ENCODE data around the gene NAGPA. TPM values are rescaled to one million over a fixed set of nuclear protein-coding genes. Genes with fewer than 3 reads are reported as not detected.

Gene NAGPA
- total RNA-seq, 2 experiments from 2014 or later: 15.6 TPM

GRCh38 chr16:5036228-5037156 is 2.8 kb upstream of the NAGPA start:
- no peaks in the 10 kb centered on the region for H3K9me3 Mint-ChIP-seq (ENCODE audit: insufficient read depth)
- ChIA-PET POLR2A (no interaction called here), CTCF (interaction anchor here (1.1 kb wide), 1 partner anchor 100 kb away, joined by 3 read pairs; no protein-coding TSS in a partner anchor)
- ATAC-seq (no peak), DNase-seq (no peak)
- H3K36me3 Mint-ChIP-seq (ENCODE audit: low read depth): no peaks in the 10 kb centered on the region
- no peak overlapping the region for H3K4me3 Mint-ChIP-seq
- no peak overlapping the region for H3K27ac Mint-ChIP-seq
- H3K27me3 Mint-ChIP-seq (ENCODE audit: low read depth): no peaks in the 10 kb centered on the region
- H3K4me1 Mint-ChIP-seq (ENCODE audit: low read depth): peaks cover 20% of the 10 kb centered on the region

GRCh38 chr16:5035909-5036227 is 2.1 kb upstream of the NAGPA start:
- POLR2A ChIA-PET: no interaction called here
- Mint-ChIP-seq H3K4me1 (ENCODE audit: low read depth) (peaks cover 20% of the 10 kb centered on the region), H3K4me3 (no peak overlapping the region), H3K27me3 (ENCODE audit: low read depth) (no peaks in the 10 kb centered on the region), H3K9me3 (ENCODE audit: insufficient read depth) (no peaks in the 10 kb centered on the region), H3K36me3 (ENCODE audit: low read depth) (no peaks in the 10 kb centered on the region), H3K27ac (no peak overlapping the region)
- ATAC-seq: no peak
- CTCF ChIA-PET: interaction anchor here (1.1 kb wide), 1 partner anchor 100 kb away, joined by 3 read pairs; no protein-coding TSS in a partner anchor
- no peak for DNase-seq

- H3K27ac Mint-ChIP-seq: peak overlapping the region; percentile 86
- H3K9me3 Mint-ChIP-seq (ENCODE audit: insufficient read depth): no peaks in the 10 kb centered on the region
- no peak for DNase-seq
- POLR2A ChIA-PET: interaction anchor here (0.6 to 3.9 kb wide), 5 partner anchors 12 to 357 kb away, joined by 3 to 18 read pairs (median 3); partner anchors contain the start of gene ALG1
- no peaks in the 10 kb centered on the region for H3K36me3 Mint-ChIP-seq (ENCODE audit: low read depth)
- ATAC-seq: no peak
- H3K27me3 Mint-ChIP-seq (ENCODE audit: low read depth): no peaks in the 10 kb centered on the region
- H3K4me1 Mint-ChIP-seq (ENCODE audit: low read depth): peaks cover 20% of the 10 kb centered on the region
- CTCF ChIA-PET: interaction anchor here (0.6 to 1.2 kb wide), 3 partner anchors 22 to 51 kb away, joined by 3 to 4 read pairs (median 3); no protein-coding TSS in a partner anchor
- peak overlapping the region; percentile 82 for H3K4me3 Mint-ChIP-seq
Measured at GRCh38 chr16:5034167-5034523, 410 bp upstream of the NAGPA start.

GRCh38 chr16:5032748-5033167 is 977 bp downstream of the NAGPA start:
- Mint-ChIP-seq H3K36me3 (ENCODE audit: low read depth) (no peaks in the 10 kb centered on the region), H3K4me1 (ENCODE audit: low read depth) (peaks cover 23% of the 10 kb centered on the region), H3K27ac (peak overlapping the region; percentile 36), H3K27me3 (ENCODE audit: low read depth) (no peaks in the 10 kb centered on the region), H3K4me3 (peak overlapping the region; percentile 82), H3K9me3 (ENCODE audit: insufficient read depth) (no peaks in the 10 kb centered on the region)
- POLR2A ChIA-PET: interaction anchor here (3.9 kb wide), 1 partner anchor 39 kb away, joined by 18 read pairs; the partner anchor contains the start of gene ALG1
- ATAC-seq (no peak), DNase-seq (no peak)
- CTCF ChIA-PET: interaction anchor here (0.7 kb wide), 1 partner anchor 12 kb away, joined by 3 read pairs; no protein-coding TSS in a partner anchor

GRCh38 chr16:5031601-5032000 is 2.1 kb downstream of the NAGPA start:
- no peak for DNase-seq
- POLR2A ChIA-PET: interaction anchor here (0.8 to 3.9 kb wide), 2 partner anchors 40 to 66 kb away, joined by 4 to 18 read pairs; partner anchors contain the start of genes ALG1 and EEF2KMT
- Mint-ChIP-seq H3K9me3 (ENCODE audit: insufficient read depth) (no peaks in the 10 kb centered on the region), H3K4me1 (ENCODE audit: low read depth) (peaks cover 23% of the 10 kb centered on the region), H3K4me3 (no peak overlapping the region), H3K36me3 (ENCODE audit: low read depth) (no peaks in the 10 kb centered on the region), H3K27ac (no peak overlapping the region), H3K27me3 (ENCODE audit: low read depth) (no peaks in the 10 kb centered on the region)
- no peak for ATAC-seq
- CTCF ChIA-PET: no interaction called here

GRCh38 chr16:5030251-5030870 is 3.4 kb downstream of the NAGPA start:
- ChIA-PET POLR2A (no interaction called here), CTCF (no interaction called here)
- H3K9me3 Mint-ChIP-seq (ENCODE audit: insufficient read depth): no peaks in the 10 kb centered on the region
- ATAC-seq (no peak), DNase-seq (no peak)
- peaks cover 23% of the 10 kb centered on the region for H3K4me1 Mint-ChIP-seq (ENCODE audit: low read depth)
- no peaks in the 10 kb centered on the region for H3K36me3 Mint-ChIP-seq (ENCODE audit: low read depth)
- no peak overlapping the region for H3K4me3 Mint-ChIP-seq
- H3K27ac Mint-ChIP-seq: no peak overlapping the region
- H3K27me3 Mint-ChIP-seq (ENCODE audit: low read depth): no peaks in the 10 kb centered on the region

- Mint-ChIP-seq H3K36me3 (ENCODE audit: low read depth) (no peaks in the 10 kb centered on the region), H3K4me1 (ENCODE audit: low read depth) (peaks cover 15% of the 10 kb centered on the region), H3K27ac (no peak overlapping the region), H3K4me3 (no peak overlapping the region), H3K27me3 (ENCODE audit: low read depth) (no peaks in the 10 kb centered on the region), H3K9me3 (ENCODE audit: insufficient read depth) (no peaks in the 10 kb centered on the region)
- ChIA-PET POLR2A (no interaction called here), CTCF (no interaction called here)
- DNase-seq (no peak), ATAC-seq (no peak)
Measured at GRCh38 chr16:5028950-5029475, 4.7 kb downstream of the NAGPA start.

GRCh38 chr16:5027575-5028235 is 6.0 kb downstream of the NAGPA start:
- POLR2A ChIA-PET: no interaction called here
- CTCF ChIA-PET: no interaction called here
- Mint-ChIP-seq H3K4me1 (ENCODE audit: low read depth) (peaks cover 10% of the 10 kb centered on the region), H3K4me3 (no peak overlapping the region), H3K36me3 (ENCODE audit: low read depth) (no peaks in the 10 kb centered on the region), H3K27ac (no peak overlapping the region), H3K27me3 (ENCODE audit: low read depth) (no peaks in the 10 kb centered on the region), H3K9me3 (ENCODE audit: insufficient read depth) (no peaks in the 10 kb centered on the region)
- DNase-seq (no peak), ATAC-seq (no peak)

- CTCF ChIA-PET: no interaction called here
- Mint-ChIP-seq H3K27ac (no peak overlapping the region), H3K36me3 (ENCODE audit: low read depth) (no peaks in the 10 kb centered on the region), H3K27me3 (ENCODE audit: low read depth) (no peaks in the 10 kb centered on the region), H3K4me1 (ENCODE audit: low read depth) (peaks cover 7% of the 10 kb centered on the region), H3K9me3 (ENCODE audit: insufficient read depth) (no peaks in the 10 kb centered on the region), H3K4me3 (no peak overlapping the region)
- ATAC-seq (no peak), DNase-seq (no peak)
- POLR2A ChIA-PET: no interaction called here
Measured at GRCh38 chr16:5027086-5027485, 6.6 kb downstream of the NAGPA start.

- ChIA-PET CTCF (no interaction called here), POLR2A (no interaction called here)
- Mint-ChIP-seq H3K9me3 (ENCODE audit: insufficient read depth) (no peaks in the 10 kb centered on the region), H3K27me3 (ENCODE audit: low read depth) (no peaks in the 10 kb centered on the region), H3K36me3 (ENCODE audit: low read depth) (no peaks in the 10 kb centered on the region), H3K4me1 (ENCODE audit: low read depth) (peaks cover 4% of the 10 kb centered on the region), H3K4me3 (no peak overlapping the region), H3K27ac (no peak overlapping the region)
- no peak for DNase-seq
- ATAC-seq: no peak
Measured at GRCh38 chr16:5026664-5027063, 7.1 kb downstream of the NAGPA start.

GRCh38 chr16:5025171-5025632 is 8.5 kb downstream of the NAGPA start:
- H3K27me3 Mint-ChIP-seq (ENCODE audit: low read depth): no peaks in the 10 kb centered on the region
- ChIA-PET POLR2A (no interaction called here), CTCF (no interaction called here)
- peaks cover 3% of the 10 kb centered on the region for H3K4me1 Mint-ChIP-seq (ENCODE audit: low read depth)
- H3K9me3 Mint-ChIP-seq (ENCODE audit: insufficient read depth): no peaks in the 10 kb centered on the region
- DNase-seq: no peak
- no peak for ATAC-seq
- no peak overlapping the region for H3K27ac Mint-ChIP-seq
- no peak overlapping the region for H3K4me3 Mint-ChIP-seq
- no peaks in the 10 kb centered on the region for H3K36me3 Mint-ChIP-seq (ENCODE audit: low read depth)

GRCh38 chr16:5024632-5025031 is 9.1 kb downstream of the NAGPA start:
- POLR2A ChIA-PET: no interaction called here
- no peak overlapping the region for H3K27ac Mint-ChIP-seq
- no peak overlapping the region for H3K4me3 Mint-ChIP-seq
- no peak for DNase-seq
- no peaks in the 10 kb centered on the region for H3K27me3 Mint-ChIP-seq (ENCODE audit: low read depth)
- CTCF ChIA-PET: no interaction called here
- ATAC-seq: no peak
- peaks cover 3% of the 10 kb centered on the region for H3K4me1 Mint-ChIP-seq (ENCODE audit: low read depth)
- H3K9me3 Mint-ChIP-seq (ENCODE audit: insufficient read depth): no peaks in the 10 kb centered on the region
- no peaks in the 10 kb centered on the region for H3K36me3 Mint-ChIP-seq (ENCODE audit: low read depth)

Measured in activated CD8-positive, alpha-beta T cell treated with anti-CD3 and anti-CD28 coated beads, Interleukin-2, amount 10 ng/mL, durations not matched to agents 7 days and 5 days (primary cell).